Neural progenitor cell (in vitro differentiated cells): ENCODE results near the gene ABCC10. TPM values are rescaled to one million over a fixed set of nuclear protein-coding genes. Genes with fewer than 3 reads are reported as not detected.

Experiments
- DNase-seq: peaks from one replicate; pipeline ENCODE4 v3.0.0-alpha.2; 2016; ENCODE audit warnings: low spot score
- H2AFZ ChIP-seq: fragments of 200-600 bp; sonication (generic); replicated peaks from 2 replicates; pipeline ENCODE4 v1.6.1; 2016; ENCODE audit warnings: antibody characterized with exemption
- H3F3A ChIP-seq: fragments of 200-600 bp; sonication (generic); 2 replicates; pipeline ENCODE4 v1.6.1; 2016; ENCODE audit warnings: antibody characterized with exemption, low read depth
- H3K27ac ChIP-seq: fragments of 200-600 bp; sonication (generic); 2 replicates; pipeline ENCODE4 v1.5.1; 2016; ENCODE audit warnings: mild to moderate bottlenecking
- H3K27me3 ChIP-seq: fragments of 200-600 bp; sonication (generic); 2 replicates; pipeline ENCODE4 v1.6.1; 2016; ENCODE audit warnings: mild to moderate bottlenecking, moderate library complexity
- H3K36me3 ChIP-seq: fragments of 200-600 bp; sonication (generic); 2 replicates; pipeline ENCODE4 v1.5.1; 2016
- H3K4me1 ChIP-seq: fragments of 200-600 bp; sonication (generic); 2 replicates; pipeline ENCODE4 v1.6.1; 2016; ENCODE audit warnings: mixed run types
- H3K4me2 ChIP-seq: fragments of 200-600 bp; sonication (generic); 2 replicates; pipeline ENCODE4 v1.6.1; 2016
- H3K4me3 ChIP-seq: fragments of 200-600 bp; sonication (generic); 2 replicates; pipeline ENCODE4 v1.5.1; 2016
- H3K79me2 ChIP-seq: fragments of 200-600 bp; sonication (generic); 2 replicates; pipeline ENCODE4 v1.6.1; 2016; ENCODE audit warnings: low read depth
- H3K9ac ChIP-seq: fragments of 200-600 bp; sonication (generic); 2 replicates; pipeline ENCODE4 v1.6.1; 2016
- H3K9me3 ChIP-seq: fragments of 200-600 bp; sonication (generic); 2 replicates; pipeline ENCODE4 v1.5.1; 2016; ENCODE audit warnings: low read depth
- H4K20me1 ChIP-seq: fragments of 200-600 bp; sonication (generic); 2 replicates; pipeline ENCODE4 v1.6.1; 2016; ENCODE audit warnings: low read depth
- H3K27ac Mint-ChIP-seq: 3 replicates; pipeline ENCODE4 v1.8.0; 2021; ENCODE audit warnings: mixed read lengths
- H3K27me3 Mint-ChIP-seq: 2 replicates; pipeline ENCODE4 v1.8.0; 2022; ENCODE audit warnings: low read depth, mild to moderate bottlenecking, inconsistent platforms, moderate library complexity, mixed read lengths; ENCODE audit not compliant: insufficient read depth
- H3K36me3 Mint-ChIP-seq: 3 replicates; pipeline ENCODE4 v1.8.0; 2021; ENCODE audit warnings: mixed read lengths
- H3K4me1 Mint-ChIP-seq: 3 replicates; pipeline ENCODE4 v1.8.0; 2021; ENCODE audit warnings: mixed read lengths
- H3K4me3 Mint-ChIP-seq: 3 replicates; pipeline ENCODE4 v1.8.0; 2021; ENCODE audit warnings: mild to moderate bottlenecking, moderate library complexity, mixed read lengths
- H3K9me3 Mint-ChIP-seq: 3 replicates; pipeline ENCODE4 v1.8.0; 2020; ENCODE audit warnings: mixed read lengths
- EZH2 ChIP-seq: fragments of 200-600 bp; sonication (generic); IDR thresholded peaks from 2 replicates; pipeline ENCODE4 v1.6.1; 2017; ENCODE audit warnings: antibody characterized with exemption, mild to moderate bottlenecking, moderate library complexity
- EZH2phosphoT487 ChIP-seq: fragments of 200-600 bp; sonication (generic); IDR thresholded peaks from 2 replicates; pipeline ENCODE4 v1.6.1; 2017; ENCODE audit warnings: antibody characterized with exemption
- total RNA-seq: library from RNA; depleted of rRNA; stranded (reverse); fragments of >200 nt; gene quantifications from 2 replicates; pipeline ENCODE4 v1.2.3, GENCODE V29; 2015; ENCODE audit warnings: low replicate concordance
- TF ChIP-seq, protein P1 (sequence below): fragments of 200-600 bp; sonication (generic); IDR thresholded peaks from 2 replicates; pipeline ENCODE4 v1.5.1; 2017; ENCODE audit warnings: antibody characterized with exemption, mild to moderate bottlenecking

ABCC10 gene
- total RNA-seq, 1 donor from 2014 or later, result 10.1 TPM

DNA sequence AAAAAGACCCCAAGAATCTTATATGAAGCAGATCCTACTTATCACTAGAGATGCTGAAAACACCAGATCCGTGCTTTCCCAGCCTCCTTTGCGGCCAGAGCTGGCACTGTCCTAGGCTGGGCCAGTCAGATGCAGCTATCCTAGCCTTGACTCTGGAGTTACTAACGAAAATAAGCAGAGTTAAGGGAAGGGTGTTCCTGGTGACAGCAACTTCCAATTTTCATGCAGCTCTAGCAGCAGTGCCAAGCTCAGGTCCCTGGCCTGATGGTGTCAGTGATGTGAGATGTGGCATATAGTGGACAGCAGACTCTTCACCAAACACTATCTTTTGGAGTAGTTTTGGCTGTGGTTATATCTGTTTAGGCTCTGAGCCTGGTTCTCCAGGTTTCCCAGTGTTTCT lies 25.6 kb upstream of the ABCC10 start:
- no peaks in the 10 kb centered on the region for H4K20me1 ChIP-seq
- Mint-ChIP-seq H3K4me3 (no peak overlapping the region), H3K36me3 (no peaks in the 10 kb centered on the region), H3K9me3 (no peaks in the 10 kb centered on the region), H3K27me3 (peaks cover 8% of the 10 kb centered on the region), H3K4me1 (no peaks in the 10 kb centered on the region), H3K27ac (no peak overlapping the region)
- H3K27ac ChIP-seq, result no peak overlapping the region
- no peaks in the 10 kb centered on the region for H3F3A ChIP-seq
- TF ChIP-seq EZH2phosphoT487, result no peak
- no peak for TF ChIP-seq EZH2
- TF ChIP-seq, protein P1, sequence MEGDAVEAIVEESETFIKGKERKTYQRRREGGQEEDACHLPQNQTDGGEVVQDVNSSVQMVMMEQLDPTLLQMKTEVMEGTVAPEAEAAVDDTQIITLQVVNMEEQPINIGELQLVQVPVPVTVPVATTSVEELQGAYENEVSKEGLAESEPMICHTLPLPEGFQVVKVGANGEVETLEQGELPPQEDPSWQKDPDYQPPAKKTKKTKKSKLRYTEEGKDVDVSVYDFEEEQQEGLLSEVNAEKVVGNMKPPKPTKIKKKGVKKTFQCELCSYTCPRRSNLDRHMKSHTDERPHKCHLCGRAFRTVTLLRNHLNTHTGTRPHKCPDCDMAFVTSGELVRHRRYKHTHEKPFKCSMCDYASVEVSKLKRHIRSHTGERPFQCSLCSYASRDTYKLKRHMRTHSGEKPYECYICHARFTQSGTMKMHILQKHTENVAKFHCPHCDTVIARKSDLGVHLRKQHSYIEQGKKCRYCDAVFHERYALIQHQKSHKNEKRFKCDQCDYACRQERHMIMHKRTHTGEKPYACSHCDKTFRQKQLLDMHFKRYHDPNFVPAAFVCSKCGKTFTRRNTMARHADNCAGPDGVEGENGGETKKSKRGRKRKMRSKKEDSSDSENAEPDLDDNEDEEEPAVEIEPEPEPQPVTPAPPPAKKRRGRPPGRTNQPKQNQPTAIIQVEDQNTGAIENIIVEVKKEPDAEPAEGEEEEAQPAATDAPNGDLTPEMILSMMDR, result no peak
- H3K4me3 ChIP-seq, result no peak overlapping the region
- H3K27me3 ChIP-seq, result peaks cover 16% of the 10 kb centered on the region
- no peaks in the 10 kb centered on the region for H3K79me2 ChIP-seq
- H2AFZ ChIP-seq, result no peak overlapping the region
- no peak overlapping the region for H3K9ac ChIP-seq
- H3K4me1 ChIP-seq, result no peaks in the 10 kb centered on the region
- H3K36me3 ChIP-seq, result no peaks in the 10 kb centered on the region
- DNase-seq, result no peak
- no peaks in the 10 kb centered on the region for H3K9me3 ChIP-seq
- H3K4me2 ChIP-seq, result no peak overlapping the region

DNA sequence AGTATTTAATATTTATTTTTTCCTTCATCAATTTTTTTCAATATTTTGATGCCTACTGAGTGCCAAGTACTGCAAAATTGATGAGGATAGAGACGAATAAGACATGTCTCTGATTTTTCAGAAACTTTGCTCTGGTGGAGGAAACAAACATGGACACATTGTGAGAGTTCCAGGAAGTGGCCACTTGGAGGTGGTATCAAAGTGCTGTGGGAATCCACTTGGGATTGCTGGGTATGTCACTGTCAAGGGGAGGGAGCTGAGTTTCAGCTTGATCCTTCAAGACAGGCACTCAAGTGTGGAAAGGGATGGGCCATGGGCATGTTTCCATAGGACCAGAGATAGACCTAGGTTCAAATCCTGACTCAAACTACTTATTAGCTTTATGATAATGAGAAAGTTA lies 24.5 kb upstream of the ABCC10 start:
- H3K4me2 ChIP-seq, result no peak overlapping the region
- no peak for DNase-seq
- no peak overlapping the region for H2AFZ ChIP-seq
- no peaks in the 10 kb centered on the region for H3K79me2 ChIP-seq
- peaks cover 12% of the 10 kb centered on the region for H3K27me3 Mint-ChIP-seq
- H3K36me3 Mint-ChIP-seq, result no peaks in the 10 kb centered on the region
- no peaks in the 10 kb centered on the region for H3K4me1 ChIP-seq
- H4K20me1 ChIP-seq, result no peaks in the 10 kb centered on the region
- no peaks in the 10 kb centered on the region for H3K36me3 ChIP-seq
- no peak overlapping the region for H3K4me3 Mint-ChIP-seq
- no peak overlapping the region for H3K27ac ChIP-seq
- H3K9ac ChIP-seq, result no peak overlapping the region
- no peaks in the 10 kb centered on the region for H3K9me3 Mint-ChIP-seq
- no peak overlapping the region for H3K27ac Mint-ChIP-seq
- peaks cover 16% of the 10 kb centered on the region for H3K27me3 ChIP-seq
- H3K4me3 ChIP-seq, result no peak overlapping the region
- H3K9me3 ChIP-seq, result no peaks in the 10 kb centered on the region
- TF ChIP-seq, protein P1, result no peak
- no peak for TF ChIP-seq EZH2phosphoT487
- no peak for TF ChIP-seq EZH2
- no peaks in the 10 kb centered on the region for H3F3A ChIP-seq
- H3K4me1 Mint-ChIP-seq, result no peaks in the 10 kb centered on the region

DNA sequence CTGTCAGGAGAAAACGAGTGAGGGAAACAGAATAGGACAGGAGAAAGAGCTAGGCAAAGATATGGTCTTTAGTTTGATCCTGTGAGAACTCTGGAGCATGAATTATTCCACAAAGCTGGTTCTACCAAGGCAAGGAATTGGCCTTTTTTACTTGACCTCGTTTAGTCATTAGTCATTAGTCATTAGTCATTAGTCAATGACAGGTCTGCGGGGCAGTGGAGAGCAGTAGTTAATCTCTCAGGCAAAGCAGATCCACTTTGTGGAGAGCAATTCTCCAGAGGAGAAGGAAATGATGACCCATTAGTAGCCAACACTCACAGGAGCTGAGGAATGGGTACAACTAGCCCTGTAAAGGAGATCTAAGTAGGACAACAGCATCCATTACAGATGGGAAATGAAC lies 22.0 kb upstream of the ABCC10 start:
- H3K9me3 ChIP-seq, result no peaks in the 10 kb centered on the region
- DNase-seq, result no peak
- no peaks in the 10 kb centered on the region for H3K79me2 ChIP-seq
- no peaks in the 10 kb centered on the region for H3K4me1 Mint-ChIP-seq
- no peaks in the 10 kb centered on the region for H3K9me3 Mint-ChIP-seq
- H3K27ac Mint-ChIP-seq, result no peak overlapping the region
- H3K27ac ChIP-seq, result no peak overlapping the region
- H3K4me2 ChIP-seq, result no peak overlapping the region
- no peak overlapping the region for H3K4me3 Mint-ChIP-seq
- H3K27me3 ChIP-seq, result peaks cover 16% of the 10 kb centered on the region
- no peaks in the 10 kb centered on the region for H3F3A ChIP-seq
- no peak overlapping the region for H2AFZ ChIP-seq
- H3K4me3 ChIP-seq, result no peak overlapping the region
- H3K9ac ChIP-seq, result no peak overlapping the region
- TF ChIP-seq EZH2phosphoT487 (no peak), EZH2 (no peak)
- TF ChIP-seq, protein P1, result no peak
- H3K27me3 Mint-ChIP-seq, result peaks cover 12% of the 10 kb centered on the region
- H3K36me3 Mint-ChIP-seq, result no peaks in the 10 kb centered on the region
- H3K4me1 ChIP-seq, result no peaks in the 10 kb centered on the region
- no peaks in the 10 kb centered on the region for H3K36me3 ChIP-seq
- no peaks in the 10 kb centered on the region for H4K20me1 ChIP-seq
